Gastrocnemius medialis (tissue), 4 donors: ENCODE data around the gene CFAP300. TPM values are rescaled to one million over a fixed set of nuclear protein-coding genes. Genes with fewer than 3 reads are reported as not detected.

Experiments
- ATAC-seq, 2 donors: fragments of 150-250 bp; one replicate each; pipeline ENCODE4 v1.9.1; 2016
- DNase-seq, 2 donors: peaks; one replicate each; pipeline ENCODE4 v3.0.0-alpha.2; 2019
- H3K27ac ChIP-seq, 4 donors: fragments of 200-600 bp; sonication (generic); 1 replicate in 1 of 4; 2 replicates in 3 of 4; pipeline ENCODE4 v1.5.1; 2016 to 2018; ENCODE audit warnings: mild to moderate bottlenecking in 2 of 4, moderate library complexity in 1 of 4
- H3K27me3 ChIP-seq, 3 donors: fragments of 200-600 bp; sonication (generic) in 2 of 3; 1 replicate in 1 of 3; 2 replicates in 2 of 3; pipeline versions ENCODE4 v1.5.1 to v1.6.0; 2016 to 2019; ENCODE audit warnings: mild to moderate bottlenecking in 1 of 3, moderate library complexity in 1 of 3
- H3K36me3 ChIP-seq, 2 donors: fragments of 200-600 bp; sonication (generic) in 1 of 2; one replicate each; pipeline ENCODE4 v1.5.1; 2017 to 2018
- H3K4me1 ChIP-seq, 2 donors: fragments of 200-600 bp; sonication (generic) in 1 of 2; one replicate each; pipeline ENCODE4 v1.5.1; 2016 to 2017; ENCODE audit warnings: mild to moderate bottlenecking in 2 of 2
- H3K4me3 ChIP-seq, 4 donors: fragments of 200-600 bp; sonication (generic) in 3 of 4; 1 replicate in 1 of 4; 2 replicates in 3 of 4; pipeline ENCODE4 v1.5.1; 2016 to 2019; ENCODE audit warnings: mild to moderate bottlenecking in 2 of 4
- H3K9me3 ChIP-seq, 3 donors: fragments of 200-600 bp; sonication (generic) in 2 of 3; 1 replicate in 1 of 3; 2 replicates in 2 of 3; pipeline ENCODE4 v1.5.1; 2016 to 2019
- POLR2A ChIP-seq, 2 donors: fragments of 450-650 bp; IDR thresholded peaks; one replicate each; pipeline ENCODE4 v1.6.1; 2017; ENCODE audit warnings: antibody characterized with exemption in 2 of 2, mild to moderate bottlenecking in 2 of 2, moderate library complexity in 2 of 2
- in situ Hi-C, 4 donors: fragments of 200-750 bp; cut with MboI; loops; one replicate each; pipeline versions ENCODE4 v1.15.0 to v1.8.0; 2017; ENCODE audit warnings: low sequenced_read_pairs in 4 of 4
- intact Hi-C: fragments of 100-400 bp; cut with DNase I; formaldehyde crosslinking; loops from one replicate; pipeline ENCODE4 v1.15.1; 2023; ENCODE audit warnings: low total_unique reads
- total RNA-seq, 4 donors: library from RNA; depleted of rRNA; stranded (reverse); fragments of >200 nt; gene quantifications; one replicate each; pipeline versions ENCODE4 v1.1.0 to v1.2.3, GENCODE V29; 2016
- TF ChIP-seq, protein P1 (sequence below), 5 experiments: fragments of 450-650 bp in 3 of 5; fragments of 200-600 bp in 2 of 5; sonication (generic) in 2 of 5; IDR thresholded peaks in 4 of 5; conservative IDR thresholded peaks in 1 of 5; 1 replicate in 4 of 5; 2 replicates in 1 of 5; pipeline ENCODE4 v1.5.1; 2016 to 2019; ENCODE audit warnings: antibody characterized with exemption in 5 of 5, mild to moderate bottlenecking in 3 of 5, moderate library complexity in 3 of 5

Gene CFAP300
- total RNA-seq, 4 donors from 2014 or later, result 0.22 TPM; not detected in 3

DNA sequence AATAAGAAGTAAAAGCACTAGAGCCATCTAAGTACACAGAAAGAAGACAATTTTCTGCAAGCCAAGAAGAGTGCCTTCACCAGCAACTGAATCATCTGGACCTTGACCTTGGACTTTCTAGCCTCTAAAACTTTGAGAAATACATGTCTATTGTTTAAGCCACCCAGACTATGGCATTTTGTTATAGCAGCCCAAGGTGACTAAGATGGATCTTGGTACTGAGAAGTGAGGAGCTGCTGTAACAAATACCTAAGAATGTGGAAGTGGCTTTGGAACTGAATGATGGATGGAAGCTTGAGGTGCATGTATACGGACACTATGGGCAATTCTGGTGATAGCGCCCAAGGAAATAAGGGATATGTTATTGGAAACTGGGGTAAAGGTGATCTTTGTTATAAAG lies 14.9 kb downstream of the CFAP300 start:
- Histone ChIP-seq H3K27me3 (no peaks in the 10 kb centered on the region), H3K9me3 (no peaks in the 10 kb centered on the region), H3K4me3 (no peak overlapping the region), H3K36me3 (no peaks in the 10 kb centered on the region), H3K4me1 (no peaks in the 10 kb centered on the region), H3K27ac (no peak overlapping the region)
- in situ Hi-C loops (loop anchor here in 2 of 4 donors (25.0 kb wide), 1 partner anchor 200 kb away; no protein-coding TSS in a partner anchor), intact Hi-C loops (no loop called here)
- no peak for ATAC-seq
- DNase-seq, result no peak
- TF ChIP-seq, protein P1, sequence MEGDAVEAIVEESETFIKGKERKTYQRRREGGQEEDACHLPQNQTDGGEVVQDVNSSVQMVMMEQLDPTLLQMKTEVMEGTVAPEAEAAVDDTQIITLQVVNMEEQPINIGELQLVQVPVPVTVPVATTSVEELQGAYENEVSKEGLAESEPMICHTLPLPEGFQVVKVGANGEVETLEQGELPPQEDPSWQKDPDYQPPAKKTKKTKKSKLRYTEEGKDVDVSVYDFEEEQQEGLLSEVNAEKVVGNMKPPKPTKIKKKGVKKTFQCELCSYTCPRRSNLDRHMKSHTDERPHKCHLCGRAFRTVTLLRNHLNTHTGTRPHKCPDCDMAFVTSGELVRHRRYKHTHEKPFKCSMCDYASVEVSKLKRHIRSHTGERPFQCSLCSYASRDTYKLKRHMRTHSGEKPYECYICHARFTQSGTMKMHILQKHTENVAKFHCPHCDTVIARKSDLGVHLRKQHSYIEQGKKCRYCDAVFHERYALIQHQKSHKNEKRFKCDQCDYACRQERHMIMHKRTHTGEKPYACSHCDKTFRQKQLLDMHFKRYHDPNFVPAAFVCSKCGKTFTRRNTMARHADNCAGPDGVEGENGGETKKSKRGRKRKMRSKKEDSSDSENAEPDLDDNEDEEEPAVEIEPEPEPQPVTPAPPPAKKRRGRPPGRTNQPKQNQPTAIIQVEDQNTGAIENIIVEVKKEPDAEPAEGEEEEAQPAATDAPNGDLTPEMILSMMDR (IDR thresholded peaks at IDR 0.05 in 4 of 5, conservative IDR thresholded peaks at IDR 0.05 in 1 of 5), result no peak
- TF ChIP-seq POLR2A (IDR thresholded peaks at IDR 0.05), result no peak

DNA sequence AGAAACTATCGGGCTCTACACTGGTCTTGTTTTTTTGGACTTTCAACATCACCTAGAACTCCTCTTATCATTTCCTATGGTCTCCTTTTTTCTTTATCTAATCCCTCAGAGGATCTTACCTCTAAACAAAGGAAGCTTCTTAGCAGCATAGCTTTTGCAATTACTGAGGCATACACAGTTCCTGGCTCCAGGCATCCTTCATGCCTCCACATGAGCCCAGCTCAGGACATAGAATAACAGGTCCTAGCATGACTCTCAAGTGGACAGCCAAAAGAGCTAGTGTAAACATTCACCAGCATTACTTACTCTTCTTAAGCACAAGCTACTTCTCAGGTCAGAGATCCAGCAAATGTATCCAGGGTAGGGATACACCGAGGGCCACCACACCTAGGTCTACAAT lies 17.1 kb downstream of the CFAP300 start:
- Histone ChIP-seq H3K9me3 (no peaks in the 10 kb centered on the region), H3K36me3 (no peaks in the 10 kb centered on the region), H3K27me3 (no peaks in the 10 kb centered on the region), H3K4me3 (no peak overlapping the region), H3K27ac (no peak overlapping the region), H3K4me1 (no peaks in the 10 kb centered on the region)
- no peak for DNase-seq
- TF ChIP-seq, protein P1 (IDR thresholded peaks at IDR 0.05 in 4 of 5, conservative IDR thresholded peaks at IDR 0.05 in 1 of 5), result no peak
- no peak for TF ChIP-seq POLR2A (IDR thresholded peaks at IDR 0.05)
- in situ Hi-C loops (loop anchor here in 2 of 4 donors (25.0 kb wide), 1 partner anchor 198 kb away; no protein-coding TSS in a partner anchor), intact Hi-C loops (no loop called here)
- ATAC-seq, result no peak

DNA sequence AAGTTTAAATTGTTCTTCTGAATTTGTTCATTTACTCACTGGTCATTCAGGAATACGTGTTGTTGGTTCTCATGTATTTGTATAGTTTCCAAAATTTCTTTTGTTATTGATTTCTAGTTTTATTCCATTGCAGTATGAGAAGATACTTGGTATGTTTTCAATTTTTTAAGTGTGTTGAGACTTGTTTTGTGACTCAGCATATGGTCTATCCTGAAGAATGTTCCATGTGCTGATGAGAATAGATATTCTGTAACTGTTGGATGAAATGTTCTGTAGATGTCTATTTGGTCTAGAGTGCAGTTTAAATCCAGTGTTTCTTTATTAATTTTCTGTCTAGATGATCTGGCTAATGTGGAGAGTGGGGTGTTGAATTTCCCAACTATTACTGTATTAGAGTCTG lies 23.5 kb downstream of the CFAP300 start:
- DNase-seq (no peak), ATAC-seq (no peak)
- H3K4me1 ChIP-seq, result no peaks in the 10 kb centered on the region
- H3K36me3 ChIP-seq, result no peaks in the 10 kb centered on the region
- no peak overlapping the region for H3K27ac ChIP-seq
- H3K4me3 ChIP-seq, result no peak overlapping the region
- in situ Hi-C loops (loop anchor here in 2 of 4 donors (25.0 kb wide), 1 partner anchor 192 kb away; no protein-coding TSS in a partner anchor), intact Hi-C loops (no loop called here)
- TF ChIP-seq, protein P1 (IDR thresholded peaks at IDR 0.05 in 4 of 5, conservative IDR thresholded peaks at IDR 0.05 in 1 of 5), result no peak
- no peak for TF ChIP-seq POLR2A (IDR thresholded peaks at IDR 0.05)
- H3K9me3 ChIP-seq, result no peaks in the 10 kb centered on the region
- H3K27me3 ChIP-seq, result no peaks in the 10 kb centered on the region

DNA sequence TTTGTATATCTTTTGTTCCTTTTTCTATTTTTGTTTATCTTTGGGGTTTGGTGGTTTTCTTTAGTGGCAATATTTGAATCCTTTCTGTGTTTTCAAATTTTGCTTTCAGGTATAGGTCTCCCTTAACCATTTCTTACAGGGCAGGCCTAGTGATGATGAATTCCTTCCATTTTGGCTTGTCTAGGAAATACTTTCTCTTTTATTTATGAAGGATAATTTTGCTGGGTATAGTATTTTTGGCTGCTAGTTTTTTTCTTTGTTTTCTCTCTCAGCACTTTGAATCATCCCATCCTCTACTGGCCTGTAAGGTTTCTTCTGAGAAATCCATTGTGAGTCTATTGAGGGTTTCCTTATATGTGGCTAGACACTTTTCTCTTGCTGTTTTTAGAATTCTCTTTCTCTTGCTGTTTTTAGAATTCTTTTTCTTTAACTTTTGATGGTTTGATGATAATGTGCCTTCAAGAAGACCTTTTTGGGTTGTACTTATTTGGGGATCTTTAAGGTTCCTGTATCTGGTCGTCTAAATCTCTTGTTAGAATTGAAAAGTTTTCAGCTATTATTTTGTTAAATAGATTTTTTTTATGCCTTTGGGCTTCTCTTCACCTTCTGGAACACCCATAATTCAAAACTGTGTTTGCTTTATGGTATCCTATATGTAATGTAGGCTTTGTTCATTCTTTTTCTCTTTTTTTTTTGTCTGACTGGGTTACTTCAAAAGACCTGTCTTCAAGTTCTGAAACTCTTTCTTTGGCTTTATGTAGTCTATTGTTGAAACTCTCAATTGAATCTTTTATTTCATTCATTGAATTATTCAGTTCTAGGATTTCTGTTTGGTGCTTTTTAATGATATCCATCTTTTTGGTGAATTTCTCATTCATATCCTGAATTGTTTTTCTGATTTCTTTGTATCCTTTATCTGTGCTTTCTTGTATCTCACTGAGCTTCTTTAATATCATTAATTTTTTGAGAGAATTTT lies 24.5 kb downstream of the CFAP300 start:
- in situ Hi-C loops (loop anchor here in 2 of 4 donors (25.0 kb wide), 1 partner anchor 191 kb away; no protein-coding TSS in a partner anchor), intact Hi-C loops (no loop called here)
- no peak for DNase-seq
- no peak for ATAC-seq
- no peaks in the 10 kb centered on the region for H3K36me3 ChIP-seq
- H3K27me3 ChIP-seq, result no peaks in the 10 kb centered on the region
- H3K4me3 ChIP-seq, result no peak overlapping the region
- no peaks in the 10 kb centered on the region for H3K4me1 ChIP-seq
- TF ChIP-seq, protein P1 (IDR thresholded peaks at IDR 0.05 in 4 of 5, conservative IDR thresholded peaks at IDR 0.05 in 1 of 5), result no peak
- TF ChIP-seq POLR2A (IDR thresholded peaks at IDR 0.05), result no peak
- no peaks in the 10 kb centered on the region for H3K9me3 ChIP-seq
- H3K27ac ChIP-seq, result no peak overlapping the region
